ENCODE measurements around the gene APMAP. TPM values are rescaled to one million over a fixed set of nuclear protein-coding genes. Genes with fewer than 3 reads are reported as not detected.

Gene APMAP
- total RNA-seq, 2 donors from 2014 or later, result 38.4 to 44.0 TPM

GRCh38 chr20:24981282-24981681 lies 11.3 kb downstream of the APMAP start:
- H3K4me1 ChIP-seq (ENCODE audit: control insufficient read depth in 1 of 2, low read depth in 2 of 2), result peaks cover 0 to 3% of the 10 kb centered on the region in 2 donors
- TF ChIP-seq, protein P1, sequence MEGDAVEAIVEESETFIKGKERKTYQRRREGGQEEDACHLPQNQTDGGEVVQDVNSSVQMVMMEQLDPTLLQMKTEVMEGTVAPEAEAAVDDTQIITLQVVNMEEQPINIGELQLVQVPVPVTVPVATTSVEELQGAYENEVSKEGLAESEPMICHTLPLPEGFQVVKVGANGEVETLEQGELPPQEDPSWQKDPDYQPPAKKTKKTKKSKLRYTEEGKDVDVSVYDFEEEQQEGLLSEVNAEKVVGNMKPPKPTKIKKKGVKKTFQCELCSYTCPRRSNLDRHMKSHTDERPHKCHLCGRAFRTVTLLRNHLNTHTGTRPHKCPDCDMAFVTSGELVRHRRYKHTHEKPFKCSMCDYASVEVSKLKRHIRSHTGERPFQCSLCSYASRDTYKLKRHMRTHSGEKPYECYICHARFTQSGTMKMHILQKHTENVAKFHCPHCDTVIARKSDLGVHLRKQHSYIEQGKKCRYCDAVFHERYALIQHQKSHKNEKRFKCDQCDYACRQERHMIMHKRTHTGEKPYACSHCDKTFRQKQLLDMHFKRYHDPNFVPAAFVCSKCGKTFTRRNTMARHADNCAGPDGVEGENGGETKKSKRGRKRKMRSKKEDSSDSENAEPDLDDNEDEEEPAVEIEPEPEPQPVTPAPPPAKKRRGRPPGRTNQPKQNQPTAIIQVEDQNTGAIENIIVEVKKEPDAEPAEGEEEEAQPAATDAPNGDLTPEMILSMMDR (IDR thresholded peaks at IDR 0.05), result no peak
- no peak for DNase-seq (ENCODE audit: low spot score)
- no peaks in the 10 kb centered on the region for H3K27me3 ChIP-seq (replicated peaks; ENCODE audit: insufficient read depth)
- ATAC-seq (ENCODE audit: insufficient number of reproducible peaks, low FRiP score, low read depth), result no peak
- H3K36me3 ChIP-seq, result peaks cover 9% of the 10 kb centered on the region
- H3K27ac ChIP-seq, result no peak overlapping the region
- no peaks in the 10 kb centered on the region for H3K9me3 ChIP-seq
- H3K4me3 ChIP-seq, result no peak overlapping the region

DNA sequence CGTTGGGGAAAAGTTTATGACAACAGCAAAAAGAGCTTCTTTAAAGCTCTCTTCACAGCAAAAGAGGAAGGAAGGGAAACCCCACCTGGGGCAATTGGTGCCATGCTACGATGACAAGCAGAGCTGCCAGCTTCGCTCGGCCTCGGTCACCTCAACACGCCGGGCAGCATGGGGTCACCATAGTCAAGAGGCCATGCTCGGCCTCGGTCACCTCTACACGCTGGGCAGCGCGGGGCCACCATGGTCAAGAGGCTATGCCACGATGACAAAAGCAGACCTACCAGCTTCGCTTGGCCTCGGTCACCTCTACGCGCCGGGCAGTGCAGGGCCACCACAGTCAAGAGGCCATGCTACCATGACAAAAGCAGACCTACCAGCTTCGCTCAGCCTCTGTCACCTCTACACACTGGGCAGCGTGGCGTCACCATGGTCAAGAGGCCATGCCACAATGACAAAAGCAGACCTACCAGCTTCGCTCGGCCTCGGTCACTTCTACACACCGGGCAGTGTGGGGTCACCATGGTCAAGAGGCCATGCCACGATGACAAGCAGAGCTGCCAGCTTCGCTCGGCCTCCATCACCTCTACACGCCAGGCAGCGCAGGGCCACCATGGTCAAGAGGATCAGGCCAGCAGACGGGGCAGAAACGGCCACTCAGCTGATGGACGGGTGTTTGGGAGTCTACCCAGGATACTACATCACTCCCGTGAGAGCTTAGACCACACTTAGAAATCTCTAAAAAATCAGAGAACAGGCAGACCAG lies 12.1 kb downstream of the APMAP start:
- Histone ChIP-seq H3K9me3 (no peaks in the 10 kb centered on the region), H3K36me3 (peaks cover 9% of the 10 kb centered on the region), H3K27ac (no peak overlapping the region), H3K27me3 (replicated peaks; ENCODE audit: insufficient read depth) (no peaks in the 10 kb centered on the region), H3K4me3 (no peak overlapping the region), H3K4me1 (ENCODE audit: control insufficient read depth in 1 of 2, low read depth in 2 of 2) (peaks cover 0 to 3% of the 10 kb centered on the region in 2 donors)
- DNase-seq (ENCODE audit: low spot score), result no peak
- ATAC-seq (ENCODE audit: insufficient number of reproducible peaks, low FRiP score, low read depth), result no peak
- TF ChIP-seq, protein P1 (IDR thresholded peaks at IDR 0.05), result no peak

DNA sequence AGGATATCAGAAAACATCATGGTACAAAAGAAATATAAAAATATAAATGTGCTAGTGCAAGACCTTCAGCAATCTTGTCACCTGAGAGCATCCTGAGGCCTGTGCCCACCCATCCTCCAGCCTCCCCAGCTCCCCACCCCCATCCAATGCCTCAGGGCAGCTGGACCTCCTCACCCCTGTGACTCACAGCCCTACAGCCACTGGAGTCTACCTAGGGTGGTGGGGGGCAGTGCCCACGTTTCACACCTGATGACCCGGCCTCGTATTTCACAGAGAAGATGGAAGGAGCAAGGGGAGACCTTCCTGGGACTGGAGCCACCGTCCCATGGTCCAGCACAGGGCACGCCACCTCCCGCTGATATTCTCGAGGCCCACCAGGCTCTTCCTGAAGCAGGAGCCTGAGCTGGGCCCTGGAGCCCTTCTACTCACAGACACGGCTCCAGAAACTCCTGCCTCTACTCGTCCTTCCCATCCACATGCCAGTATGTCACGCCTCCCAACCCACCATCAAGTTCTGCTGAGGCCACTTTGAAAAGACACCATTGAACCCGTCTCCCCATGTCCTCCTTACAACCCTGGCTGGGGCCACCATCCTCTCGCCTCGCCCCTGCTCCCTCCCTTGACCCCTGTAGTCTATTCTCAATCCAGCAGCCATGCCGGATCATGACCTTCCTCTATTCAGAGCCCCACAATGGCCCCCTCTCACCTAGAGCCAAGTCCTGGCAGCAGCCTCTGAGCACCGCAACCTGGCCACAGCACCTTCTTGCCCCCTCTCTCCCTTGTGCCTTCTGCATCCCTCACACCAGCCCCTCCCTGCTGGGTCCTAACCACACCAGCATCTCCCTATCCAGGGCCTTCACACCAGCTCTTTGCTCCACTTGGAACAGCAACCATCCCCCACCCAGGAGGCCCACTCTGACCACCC lies 13.3 kb downstream of the APMAP start:
- Histone ChIP-seq H3K36me3 (peaks cover 9% of the 10 kb centered on the region), H3K27me3 (replicated peaks; ENCODE audit: insufficient read depth) (no peaks in the 10 kb centered on the region), H3K27ac (no peak overlapping the region), H3K9me3 (no peaks in the 10 kb centered on the region), H3K4me3 (no peak overlapping the region), H3K4me1 (ENCODE audit: control insufficient read depth in 1 of 2, low read depth in 2 of 2) (no peaks in the 10 kb centered on the region)
- TF ChIP-seq, protein P1 (IDR thresholded peaks at IDR 0.05), result no peak
- DNase-seq (ENCODE audit: low spot score), result no peak
- ATAC-seq (ENCODE audit: insufficient number of reproducible peaks, low FRiP score, low read depth), result no peak

- Histone ChIP-seq H3K36me3 (peaks cover 9% of the 10 kb centered on the region), H3K27me3 (replicated peaks; ENCODE audit: insufficient read depth) (no peaks in the 10 kb centered on the region), H3K9me3 (no peaks in the 10 kb centered on the region), H3K27ac (no peak overlapping the region), H3K4me3 (no peak overlapping the region), H3K4me1 (ENCODE audit: control insufficient read depth in 1 of 2, low read depth in 2 of 2) (no peaks in the 10 kb centered on the region)
- TF ChIP-seq, protein P1 (IDR thresholded peaks at IDR 0.05), result no peak
- no peak for ATAC-seq (ENCODE audit: insufficient number of reproducible peaks, low FRiP score, low read depth)
- DNase-seq (ENCODE audit: low spot score), result no peak
Measured at GRCh38 chr20:24978513-24978912, 14.0 kb downstream of the APMAP start.

DNA sequence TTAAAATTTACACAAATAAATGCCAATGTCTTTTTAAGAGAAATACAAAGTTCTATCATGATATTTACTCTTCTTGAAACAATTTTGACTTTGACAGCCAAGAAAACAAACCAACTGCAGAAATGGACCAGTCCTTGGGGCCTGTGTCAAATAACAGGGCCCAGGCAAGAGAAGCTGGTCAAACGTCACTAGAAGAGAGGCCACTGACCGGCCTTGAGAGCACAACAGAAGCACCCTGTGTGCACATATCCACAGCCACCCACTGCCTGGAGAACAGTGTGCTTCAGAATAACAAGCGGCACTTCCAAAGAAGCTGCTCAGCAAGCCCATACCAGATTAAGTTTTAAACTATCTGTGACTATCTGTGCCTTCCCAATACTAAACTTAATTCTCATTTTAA lies 14.8 kb downstream of the APMAP start:
- H3K4me3 ChIP-seq, result no peak overlapping the region
- TF ChIP-seq, protein P1 (IDR thresholded peaks at IDR 0.05), result no peak
- ATAC-seq (ENCODE audit: insufficient number of reproducible peaks, low FRiP score, low read depth), result no peak
- peaks cover 14% of the 10 kb centered on the region for H3K36me3 ChIP-seq
- H3K9me3 ChIP-seq, result no peaks in the 10 kb centered on the region
- no peak for DNase-seq (ENCODE audit: low spot score)
- no peak overlapping the region for H3K27ac ChIP-seq
- H3K27me3 ChIP-seq (replicated peaks; ENCODE audit: insufficient read depth), result no peaks in the 10 kb centered on the region
- no peaks in the 10 kb centered on the region for H3K4me1 ChIP-seq (ENCODE audit: control insufficient read depth in 1 of 2, low read depth in 2 of 2)
